SK-N-SH (cell line): ENCODE data around the gene PIK3R2. TPM values are rescaled to one million over a fixed set of nuclear protein-coding genes. Genes with fewer than 3 reads are reported as not detected.

ENCODE experiments used
- CTCF ChIA-PET: fragments of 300-600, 350-600 bp; formaldehyde crosslinking; extraction: SDS; loops from one replicate; lab custom pipeline; 2021; lab: Yijun Ruan, JAX
- POLR2A ChIA-PET: fragments of 350-600 bp; sonication (Branson Sonifier 250); formaldehyde crosslinking; extraction: SDS; loops from one replicate; lab custom pipeline; 2020; ENCODE audit warnings: antibody characterized with exemption, inconsistent platforms; lab: Yijun Ruan, JAX
- DNase-seq: peaks from one replicate; pipeline ENCODE4 v3.0.0; 2012
- H2AFZ ChIP-seq: fragments of 200-600 bp; sonication (generic); 2 replicates; pipeline ENCODE4 v1.8.1; 2016; ENCODE audit warnings: antibody characterized with exemption, mild to moderate bottlenecking, low read depth
- H3F3A ChIP-seq: fragments of 200-600 bp; sonication (generic); replicated peaks from 2 replicates; pipeline ENCODE3; 2016; ENCODE audit warnings: antibody characterized with exemption, mild to moderate bottlenecking; ENCODE audit not compliant: insufficient read depth
- H3K27ac ChIP-seq, 2 experiments: fragments of 200-500 bp in 1 of 2; fragments of 200-600 bp in 1 of 2; sonication (Bioruptor generic) in 1 of 2; sonication (generic), shearing (Covaris generic) in 1 of 2; 2 replicates each; pipeline versions ENCODE4 v1.5.1 to v1.6.1; 2014 to 2016; ENCODE audit warnings: low read depth in 2 of 2, inconsistent platforms in 1 of 2, low read length in 1 of 2, mild to moderate bottlenecking in 1 of 2, mixed read lengths in 1 of 2
- H3K27me3 ChIP-seq: fragments of 200-600 bp; sonication (generic), shearing (Covaris generic); 2 replicates; pipeline ENCODE4 v1.6.1; 2016; ENCODE audit warnings: mixed run types; ENCODE audit not compliant: insufficient read depth
- H3K36me3 ChIP-seq, 2 experiments: fragments of 200-500 bp in 1 of 2; fragments of 200-600 bp in 1 of 2; sonication (Bioruptor generic) in 1 of 2; sonication (generic) in 1 of 2; replicated peaks in 1 of 2; 2 replicates each; pipeline versions ENCODE3 to v1.5.1; 2014 to 2016; ENCODE audit warnings: low read length in 1 of 2, mild to moderate bottlenecking in 1 of 2; ENCODE audit not compliant: insufficient read depth in 2 of 2, control insufficient read depth in 1 of 2
- H3K4me1 ChIP-seq, 2 experiments: fragments of 200-500 bp in 1 of 2; fragments of 200-600 bp in 1 of 2; sonication (Bioruptor generic) in 1 of 2; sonication (generic), shearing (Covaris generic) in 1 of 2; 2 replicates each; pipeline versions ENCODE4 v1.5.1 to v1.6.1; 2014 to 2016; ENCODE audit warnings: low read depth in 1 of 2, low read length in 1 of 2, mixed run types in 1 of 2; ENCODE audit not compliant: insufficient read depth in 2 of 2, control insufficient read depth in 1 of 2
- H3K4me2 ChIP-seq: fragments of 200-600 bp; sonication (generic), shearing (Covaris generic); 2 replicates; pipeline ENCODE4 v1.6.1; 2017; ENCODE audit warnings: mixed run types
- H3K4me3 ChIP-seq, 2 experiments: fragments of 200-500 bp in 1 of 2; fragments of 200-600 bp in 1 of 2; sonication (Bioruptor generic) in 1 of 2; sonication (generic), shearing (Covaris generic) in 1 of 2; 2 replicates each; pipeline versions ENCODE4 v1.5.1 to v1.8.1; 2014 to 2016; ENCODE audit warnings: low read depth in 2 of 2, inconsistent platforms in 1 of 2, low read length in 1 of 2, mild to moderate bottlenecking in 1 of 2, mixed read lengths in 1 of 2, moderate library complexity in 1 of 2
- H3K79me2 ChIP-seq: fragments of 200-600 bp; sonication (generic); 2 replicates; pipeline ENCODE4 v1.8.1; 2017; ENCODE audit warnings: mild to moderate bottlenecking; ENCODE audit not compliant: insufficient read depth
- H3K9ac ChIP-seq: fragments of 200-600 bp; sonication (generic); 2 replicates; pipeline ENCODE4 v1.6.1; 2017; ENCODE audit warnings: mixed run types
- H3K9me2 ChIP-seq: fragments of 200-600 bp; sonication (generic); 2 replicates; pipeline ENCODE4 v1.6.1; 2017; ENCODE audit warnings: mixed run types
- H3K9me3 ChIP-seq: fragments of 200-600 bp; sonication (generic); 2 replicates; pipeline ENCODE4 v1.6.1; 2017; ENCODE audit warnings: mixed run types, mild to moderate bottlenecking, moderate library complexity
- H4K20me1 ChIP-seq: fragments of 200-600 bp; sonication (generic); 2 replicates; pipeline ENCODE4 v1.6.1; 2017; ENCODE audit warnings: mild to moderate bottlenecking, mixed run types; ENCODE audit not compliant: insufficient read depth
- CTCF ChIP-seq: fragments of 200-600 bp; sonication (generic); IDR thresholded peaks from 2 replicates; pipeline ENCODE4 v1.6.1; 2017; ENCODE audit warnings: antibody characterized with exemption, mild to moderate bottlenecking, moderate library complexity
- ELF1 ChIP-seq: IDR thresholded peaks from 2 replicates; pipeline ENCODE4 v1.4.0; 2012
- EP300 ChIP-seq, 2 experiments: IDR thresholded peaks; 2 replicates each; pipeline versions ENCODE4 v1.4.0 to v1.6.1; 2012; ENCODE audit warnings: borderline replicate concordance in 1 of 2, low read depth in 1 of 2, low read length in 1 of 2
- GABPA ChIP-seq: IDR thresholded peaks from 2 replicates; pipeline ENCODE4 v1.4.0; 2012; ENCODE audit warnings: low read depth, mild to moderate bottlenecking
- MAX ChIP-seq: IDR thresholded peaks from 2 replicates; pipeline ENCODE4 v1.4.0; 2012; ENCODE audit warnings: low read depth
- MXI1 ChIP-seq: IDR thresholded peaks from 2 replicates; pipeline ENCODE4 v1.6.1; 2012; ENCODE audit warnings: mild to moderate bottlenecking, low read depth, low read length, improper control_type of control experiment
- NFIC ChIP-seq: IDR thresholded peaks from 2 replicates; pipeline ENCODE4 v1.4.0; 2012; ENCODE audit warnings: borderline replicate concordance
- POLR2AphosphoS5 ChIP-seq: IDR thresholded peaks from 2 replicates; pipeline ENCODE4 v1.6.1; 2012; ENCODE audit warnings: low read depth, low read length
- REST ChIP-seq: IDR thresholded peaks from 2 replicates; pipeline ENCODE4 v1.6.1; 2012; ENCODE audit warnings: mild to moderate bottlenecking, low read depth, low read length, moderate library complexity
- RFX5 ChIP-seq: IDR thresholded peaks from 2 replicates; pipeline ENCODE4 v1.6.1; 2012; ENCODE audit warnings: mild to moderate bottlenecking, improper control_type of control experiment, low read length
- RXRA ChIP-seq: IDR thresholded peaks from 2 replicates; pipeline ENCODE4 v1.4.0; 2012; ENCODE audit warnings: low read depth, mild to moderate bottlenecking, borderline replicate concordance
- TEAD4 ChIP-seq: IDR thresholded peaks from 2 replicates; pipeline ENCODE4 v1.4.0; 2012; ENCODE audit warnings: mild to moderate bottlenecking, borderline replicate concordance; ENCODE audit not compliant: insufficient read depth
- YY1 ChIP-seq: IDR thresholded peaks from 2 replicates; pipeline ENCODE4 v1.4.0; 2012; ENCODE audit warnings: low read depth, mild to moderate bottlenecking
- WGBS: methylation state at CpG from one replicate; pipeline ENCODE4 v1.1.6; 2017; ENCODE audit warnings: low lambda C conversion rate; 5-methylcytosine and 5-hydroxymethylcytosine counted together
- polyA plus RNA-seq, 3 experiments: library from polyadenylated mRNA; depleted of rRNA; stranded (reverse); fragments of >200 nt; gene quantifications; 2 replicates each; pipeline ENCODE4 v1.2.3, GENCODE V29; 2012

PIK3R2 gene
- polyA plus RNA-seq, 1 of the 3 experiments (the other 2 are of a cell fraction) = 36.6 TPM

GRCh38 chr19:18117364-18117691 lies 35.6 kb upstream of the PIK3R2 start:
- Histone ChIP-seq H3K4me3 (peak overlapping the region; percentile 37 to 58), H3K27me3 (no peaks in the 10 kb centered on the region), H3K36me3 (peaks cover 0 to 2% of the 10 kb centered on the region in 2 experiments), H3K9me3 (no peaks in the 10 kb centered on the region), H3F3A (peaks cover 6% of the 10 kb centered on the region)
- TF ChIP-seq RXRA = no peak
- TF ChIP-seq RFX5 = no peak
- no peak for TF ChIP-seq EP300 (IDR thresholded peaks at IDR 0.05; ENCODE audit: borderline replicate concordance in 1 of 2, low read depth in 1 of 2, low read length in 1 of 2)
- no peak for TF ChIP-seq POLR2AphosphoS5
- no peak for TF ChIP-seq NFIC
- no peak for TF ChIP-seq TEAD4
- no peak for TF ChIP-seq REST
- TF ChIP-seq, all 33 proteins: peak for 0
- Histone ChIP-seq H2AFZ (peak overlapping the region; percentile 88; the same call in 1 of the 2 replicates), H3K4me1 (peaks cover 3 to 13% of the 10 kb centered on the region in 2 experiments; a peak in 2 of 4 replicates), H4K20me1 (no peaks in the 10 kb centered on the region), H3K4me2 (peak overlapping the region; percentile 72), H3K9ac (peak overlapping the region; percentile 36; the same call in 1 of the 2 replicates), H3K27ac (no peak overlapping the region; a peak in 1 of 4 replicates), H3K79me2 (no peaks in the 10 kb centered on the region), H3K9me2 (no peaks in the 10 kb centered on the region)
- ChIA-PET POLR2A (no interaction called here), CTCF (interaction anchor here (0.7 to 3.2 kb wide), 7 partner anchors 12 to 135 kb away, joined by 3 to 16 read pairs (median 3); partner anchors contain the start of gene PIK3R2)
- WGBS = 43% methylated on average over 11 of the region's 11 CpGs
- DNase-seq = no peak

GRCh38 chr19:18117692-18118378 lies 35.1 kb upstream of the PIK3R2 start:
- 2% methylated on average over 25 of the region's 86 CpGs for WGBS
- TF ChIP-seq CTCF = peak; percentile 22
- TF ChIP-seq YY1 = peak; percentile 9
- no peak for TF ChIP-seq GABPA
- peak; percentile 52; the same call in 1 of the 2 replicates for TF ChIP-seq ELF1
- peak; percentile 69; the same call in 1 of the 2 replicates for TF ChIP-seq MXI1
- TF ChIP-seq MAX = peak; percentile 51; the same call in 1 of the 2 replicates
- peak overlapping the region; percentile 56 to 73 for H3K4me3 ChIP-seq
- POLR2A ChIA-PET = no interaction called here
- peaks cover 3 to 13% of the 10 kb centered on the region in 2 experiments; a peak in 2 of 4 replicates for H3K4me1 ChIP-seq
- no peaks in the 10 kb centered on the region for H3K79me2 ChIP-seq
- no peaks in the 10 kb centered on the region for H4K20me1 ChIP-seq
- peaks cover 0 to 2% of the 10 kb centered on the region in 2 experiments for H3K36me3 ChIP-seq
- H3F3A ChIP-seq = peaks cover 4% of the 10 kb centered on the region
- no peaks in the 10 kb centered on the region for H3K27me3 ChIP-seq
- DNase-seq = peak; percentile 99
- H2AFZ ChIP-seq = peak overlapping the region; percentile 88
- peak overlapping the region; percentile 78 for H3K9ac ChIP-seq
- no peaks in the 10 kb centered on the region for H3K9me3 ChIP-seq
- H3K27ac ChIP-seq = peak overlapping the region in 1 of 2 experiments; percentile 24; a peak in 1 of 4 replicates
- no peaks in the 10 kb centered on the region for H3K9me2 ChIP-seq
- CTCF ChIA-PET = interaction anchor here (0.8 to 3.2 kb wide), 10 partner anchors 10 to 135 kb away, joined by 3 to 16 read pairs (median 4); partner anchors contain the start of gene PIK3R2
- H3K4me2 ChIP-seq = peak overlapping the region; percentile 97
